DND-41 (cell line): Measurements from ENCODE around the gene PPP1R3G.

Experiments
- ATAC-seq: fragments of 200-7000 bp; cut with Tn5 transposase; 3 replicates; pipeline ENCODE4 v1.9.1; 2021; ENCODE audit warnings: low read depth; ENCODE audit not compliant: insufficient read depth
- DNase-seq: peaks from one replicate; pipeline ENCODE4 v3.0.0-alpha.2; 2020
- H2AFZ ChIP-seq: 2 replicates; pipeline ENCODE4 v1.6.0; 2012; ENCODE audit warnings: low read depth, low read length
- H3K27ac ChIP-seq: 2 replicates; pipeline ENCODE4 v1.5.1; 2012; ENCODE audit warnings: low read length, inconsistent platforms
- H3K27me3 ChIP-seq: fragments of 200-600 bp; sonication (generic); 2 replicates; pipeline ENCODE4 v1.6.0; 2012; ENCODE audit warnings: low read length, mild to moderate bottlenecking, inconsistent platforms; ENCODE audit not compliant: insufficient read depth, poor library complexity
- H3K36me3 ChIP-seq: 2 replicates; pipeline ENCODE4 v1.5.1; 2012; ENCODE audit warnings: low read length, inconsistent platforms; ENCODE audit not compliant: insufficient read depth
- H3K4me1 ChIP-seq: 2 replicates; pipeline ENCODE4 v1.5.1; 2012; ENCODE audit warnings: mild to moderate bottlenecking, low read length; ENCODE audit not compliant: insufficient read depth
- H3K4me2 ChIP-seq: 2 replicates; pipeline ENCODE4 v1.6.0; 2012; ENCODE audit warnings: mild to moderate bottlenecking, moderate library complexity, low read length, inconsistent platforms; ENCODE audit not compliant: insufficient read depth
- H3K4me3 ChIP-seq, 2 experiments: fragments of 200-600 bp in 1 of 2; shearing (Covaris generic) in 1 of 2; 2 replicates each; pipeline ENCODE4 v1.5.1; 2012 to 2016; ENCODE audit warnings: inconsistent platforms in 2 of 2, low read length in 2 of 2, mild to moderate bottlenecking in 2 of 2, low read depth in 1 of 2, moderate library complexity in 1 of 2
- H3K79me2 ChIP-seq: 2 replicates; pipeline ENCODE4 v1.6.0; 2012; ENCODE audit warnings: low read length, inconsistent platforms; ENCODE audit not compliant: insufficient read depth
- H3K9ac ChIP-seq: 2 replicates; pipeline ENCODE4 v1.6.0; 2012; ENCODE audit warnings: low read depth, mild to moderate bottlenecking, inconsistent platforms, low read length, moderate library complexity
- H3K9me3 ChIP-seq: 2 replicates; pipeline ENCODE4 v1.5.1; 2012; ENCODE audit warnings: low read length, moderate library complexity, mild to moderate bottlenecking, inconsistent platforms; ENCODE audit not compliant: insufficient read depth, severe bottlenecking
- H4K20me1 ChIP-seq: 2 replicates; pipeline ENCODE4 v1.6.0; 2012; ENCODE audit warnings: low read length; ENCODE audit not compliant: insufficient read depth
- EZH2 ChIP-seq: IDR thresholded peaks from 3 replicates; pipeline ENCODE4 v1.6.1; 2012; ENCODE audit warnings: borderline replicate concordance, low read depth, mild to moderate bottlenecking, moderate library complexity, low read length, inconsistent platforms; ENCODE audit not compliant: severe bottlenecking
- TF ChIP-seq, protein P1 (sequence below): IDR thresholded peaks from 2 replicates; pipeline ENCODE4 v1.5.1; 2012; ENCODE audit warnings: borderline replicate concordance, low read length, moderate library complexity, mild to moderate bottlenecking; ENCODE audit not compliant: poor library complexity, severe bottlenecking; ENCODE audit errors: extremely low read depth

PPP1R3G gene

DNA sequence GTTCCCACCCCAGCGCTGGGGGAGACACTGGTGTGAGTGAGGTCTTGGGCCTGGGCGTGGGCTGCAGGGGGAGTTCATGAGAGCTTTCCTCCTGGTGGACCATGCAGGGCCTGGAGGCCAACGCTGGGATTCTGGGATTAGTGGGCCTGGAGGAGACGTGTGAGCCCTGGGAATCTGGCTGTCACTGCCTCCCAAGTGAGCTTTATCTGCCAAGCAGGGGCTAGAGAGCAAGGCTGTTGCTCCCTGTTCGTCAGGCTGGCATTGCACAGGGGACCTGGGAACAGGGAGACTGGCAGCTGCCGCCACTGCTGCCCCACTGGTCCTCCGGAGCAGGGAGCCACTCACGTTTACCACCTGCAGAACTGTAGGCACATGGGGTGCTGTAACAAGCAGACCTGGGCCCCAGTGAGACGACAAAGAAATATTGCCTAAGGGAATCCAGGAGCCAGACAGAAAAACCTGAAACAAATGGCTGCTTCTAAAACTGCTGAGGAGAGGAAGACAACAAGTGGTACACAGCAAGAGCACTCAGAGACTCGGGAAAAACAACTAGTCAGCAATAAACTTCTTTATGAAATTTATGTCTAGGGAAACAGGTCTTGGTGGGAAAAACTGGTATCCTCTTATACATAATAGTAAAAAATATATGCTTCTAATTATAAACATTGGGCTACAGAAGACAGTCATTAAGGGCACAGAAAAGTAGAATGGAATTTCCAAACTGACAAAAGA, 45.2 kb downstream of the PPP1R3G start:
- Histone ChIP-seq H3K27ac (no peak overlapping the region), H3K9me3 (no peaks in the 10 kb centered on the region), H3K36me3 (no peaks in the 10 kb centered on the region), H3K9ac (no peak overlapping the region), H4K20me1 (0 out of 2 replicates have a peak, but pooled peaks cover 7% of the 10 kb centered on the region), H2AFZ (no peak overlapping the region), H3K27me3 (no peaks in the 10 kb centered on the region), H3K4me2 (no peak overlapping the region), H3K79me2 (no peaks in the 10 kb centered on the region), H3K4me3 (no peak overlapping the region), H3K4me1 (no peaks in the 10 kb centered on the region; the same call in 1 of the 2 replicates)
- ATAC-seq (no peak), DNase-seq (no peak)
- TF ChIP-seq, protein P1, sequence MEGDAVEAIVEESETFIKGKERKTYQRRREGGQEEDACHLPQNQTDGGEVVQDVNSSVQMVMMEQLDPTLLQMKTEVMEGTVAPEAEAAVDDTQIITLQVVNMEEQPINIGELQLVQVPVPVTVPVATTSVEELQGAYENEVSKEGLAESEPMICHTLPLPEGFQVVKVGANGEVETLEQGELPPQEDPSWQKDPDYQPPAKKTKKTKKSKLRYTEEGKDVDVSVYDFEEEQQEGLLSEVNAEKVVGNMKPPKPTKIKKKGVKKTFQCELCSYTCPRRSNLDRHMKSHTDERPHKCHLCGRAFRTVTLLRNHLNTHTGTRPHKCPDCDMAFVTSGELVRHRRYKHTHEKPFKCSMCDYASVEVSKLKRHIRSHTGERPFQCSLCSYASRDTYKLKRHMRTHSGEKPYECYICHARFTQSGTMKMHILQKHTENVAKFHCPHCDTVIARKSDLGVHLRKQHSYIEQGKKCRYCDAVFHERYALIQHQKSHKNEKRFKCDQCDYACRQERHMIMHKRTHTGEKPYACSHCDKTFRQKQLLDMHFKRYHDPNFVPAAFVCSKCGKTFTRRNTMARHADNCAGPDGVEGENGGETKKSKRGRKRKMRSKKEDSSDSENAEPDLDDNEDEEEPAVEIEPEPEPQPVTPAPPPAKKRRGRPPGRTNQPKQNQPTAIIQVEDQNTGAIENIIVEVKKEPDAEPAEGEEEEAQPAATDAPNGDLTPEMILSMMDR: no peak
- TF ChIP-seq EZH2: no peak

DNA sequence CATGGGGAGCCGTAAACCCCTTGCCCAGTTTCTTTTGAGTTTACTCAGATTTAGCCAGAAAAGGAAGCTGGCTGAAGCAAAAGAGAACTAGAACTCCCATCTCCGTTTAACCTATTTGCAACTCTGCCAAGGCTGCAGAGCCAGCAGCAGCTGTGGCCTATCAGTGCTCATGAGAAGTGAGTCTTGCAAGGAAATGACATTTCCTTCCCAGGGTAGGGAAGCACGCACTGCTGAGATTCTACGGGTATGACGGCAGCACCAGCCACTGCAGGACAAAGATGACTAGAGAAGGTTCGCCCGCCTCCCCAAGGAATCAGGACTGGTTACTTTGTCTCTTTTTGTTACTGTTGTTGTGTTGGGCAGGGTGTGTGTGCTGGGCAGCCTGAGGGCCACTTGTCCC, 47.6 kb downstream of the PPP1R3G start:
- no peak for ATAC-seq
- TF ChIP-seq, protein P1: no peak
- no peak for TF ChIP-seq EZH2
- peaks cover 5% of the 10 kb centered on the region; the same call in 1 of the 2 replicates for H4K20me1 ChIP-seq
- no peak overlapping the region for H3K9ac ChIP-seq
- H3K4me3 ChIP-seq: no peak overlapping the region
- H3K36me3 ChIP-seq: no peaks in the 10 kb centered on the region
- no peaks in the 10 kb centered on the region for H3K79me2 ChIP-seq
- no peak for DNase-seq
- H3K27ac ChIP-seq: no peak overlapping the region
- H2AFZ ChIP-seq: no peak overlapping the region
- no peak overlapping the region for H3K4me2 ChIP-seq
- no peaks in the 10 kb centered on the region for H3K27me3 ChIP-seq
- no peaks in the 10 kb centered on the region; the same call in 1 of the 2 replicates for H3K4me1 ChIP-seq
- no peaks in the 10 kb centered on the region for H3K9me3 ChIP-seq

DNA sequence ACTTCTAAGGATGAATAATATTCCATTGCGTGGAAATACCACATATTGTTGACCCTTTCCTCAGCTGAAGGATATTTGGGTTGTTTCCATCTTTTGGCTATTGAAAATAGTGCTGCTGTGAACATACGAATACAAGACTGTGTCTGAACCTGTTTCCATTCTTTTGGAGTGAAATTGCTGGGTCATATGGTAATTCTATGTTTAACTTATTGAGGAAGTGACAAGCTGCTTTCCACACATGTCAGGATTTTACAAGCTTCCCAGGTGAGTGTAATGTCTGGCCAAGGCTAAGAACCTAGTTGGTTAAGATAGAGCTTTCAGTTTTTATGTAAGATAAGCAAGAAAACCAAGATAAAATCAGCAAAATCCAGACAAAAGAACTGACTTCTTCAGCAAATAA, 48.8 kb downstream of the PPP1R3G start:
- no peak overlapping the region for H3K4me2 ChIP-seq
- no peaks in the 10 kb centered on the region for H3K9me3 ChIP-seq
- no peaks in the 10 kb centered on the region for H3K79me2 ChIP-seq
- H3K36me3 ChIP-seq: no peaks in the 10 kb centered on the region
- DNase-seq: no peak
- ATAC-seq: no peak
- no peak overlapping the region for H2AFZ ChIP-seq
- no peak overlapping the region for H3K27ac ChIP-seq
- no peak overlapping the region for H3K9ac ChIP-seq
- no peak overlapping the region for H3K4me3 ChIP-seq
- H3K4me1 ChIP-seq: no peaks in the 10 kb centered on the region
- H4K20me1 ChIP-seq: peaks cover 5% of the 10 kb centered on the region; the same call in 1 of the 2 replicates
- H3K27me3 ChIP-seq: no peaks in the 10 kb centered on the region
- TF ChIP-seq, protein P1: no peak
- no peak for TF ChIP-seq EZH2
